ENCODE data around the gene HES2. TPM values are rescaled to one million over a fixed set of nuclear protein-coding genes. Genes with fewer than 3 reads are reported as not detected.
A peak's percentile ranks its signal among the peaks of the same experiment; 100 is the strongest.
"Not testable (repeated sequence)": the region's sequence is repeated elsewhere in the genome, so short reads cannot be mapped to it uniquely, and the experiment has no call there.

HES2 gene
- polyA plus RNA-seq, 6 donors from 2014 or later = not detected

DNA sequence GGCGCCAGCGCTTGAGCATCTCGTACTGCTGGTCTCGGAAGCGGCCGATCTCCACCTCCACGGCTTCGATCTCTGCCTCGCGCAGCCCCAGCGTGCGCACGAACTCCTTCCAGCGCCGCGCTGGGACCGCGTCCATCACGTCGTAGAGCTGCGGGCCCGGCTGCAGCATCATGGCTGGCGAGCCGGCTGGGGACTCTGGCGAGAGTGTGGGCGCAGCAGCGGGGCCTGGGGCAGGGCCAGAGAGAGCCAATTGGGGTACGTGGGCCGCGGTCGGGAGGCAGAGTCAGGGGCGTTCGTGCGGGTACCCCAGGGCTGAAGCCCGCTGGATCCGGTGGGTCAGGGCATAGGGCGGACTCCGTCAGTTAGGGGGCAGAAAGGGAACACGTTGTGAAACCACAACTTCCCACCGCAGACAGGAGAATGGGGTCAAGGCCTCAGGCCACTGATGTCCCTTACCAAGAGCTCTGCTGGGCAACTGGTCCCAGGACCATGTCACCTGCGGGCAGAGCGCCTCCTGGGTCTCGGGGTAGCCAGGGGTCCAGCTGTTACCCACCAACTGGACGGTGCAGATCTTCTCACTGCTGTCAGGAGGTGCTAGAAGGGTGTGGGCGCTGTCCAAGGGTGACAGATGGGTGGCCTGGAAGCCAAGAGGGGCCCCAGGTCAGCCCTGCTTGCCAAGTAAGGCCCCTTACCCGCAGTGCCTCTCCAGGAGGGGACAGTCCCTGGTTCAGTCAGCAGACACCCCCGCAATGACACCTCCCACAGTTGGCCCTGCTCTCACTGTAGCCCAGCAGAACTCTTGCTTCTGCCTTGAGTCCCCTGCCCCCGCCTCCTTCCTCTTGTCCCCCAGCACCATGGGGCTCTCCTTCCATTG, 42.1 kb upstream of the HES2 start:
- ATAC-seq (ENCODE audit: low read depth in 2 of 2) (no peak), DNase-seq (no peak)
- Mint-ChIP-seq H3K27me3 (peaks cover 32 to 65% (median 60%) of the 10 kb centered on the region in 3 donors), H3K9me3 (peaks cover 0 to 1% (median 0%) of the 10 kb centered on the region in 7 donors), H3K36me3 (no peaks in the 10 kb centered on the region), H3K4me3 (peak overlapping the region in 2 of 8 donors; percentile 72 to 75), H3K4me1 (peaks cover 11 to 22% (median 13%) of the 10 kb centered on the region in 3 donors), H3K27ac (no peak overlapping the region)

DNA sequence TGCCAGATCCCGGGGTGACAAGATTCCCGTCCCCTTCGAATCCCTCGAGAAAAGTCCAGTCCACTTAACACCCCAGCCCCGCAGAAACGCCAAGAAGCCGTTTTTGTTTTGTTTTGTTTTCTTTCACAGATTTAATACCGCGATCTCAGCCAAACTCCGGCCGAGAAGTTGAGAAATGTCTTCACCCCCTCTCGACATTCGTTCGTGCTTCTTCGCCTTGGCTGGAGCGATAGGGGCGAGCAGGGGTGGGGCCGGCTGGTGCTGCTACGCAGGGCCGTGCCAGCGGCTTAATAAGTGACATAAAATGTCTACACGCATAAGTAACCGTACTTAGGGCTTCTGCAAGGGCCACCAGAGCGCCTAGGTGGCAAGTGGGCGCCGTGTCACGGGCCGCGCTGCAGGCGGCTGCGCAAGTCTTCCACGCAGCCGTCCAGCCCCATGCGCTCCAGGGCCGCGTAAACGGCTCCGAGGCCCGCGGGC, 41.4 kb upstream of the HES2 start:
- peaks cover 11 to 25% (median 13%) of the 10 kb centered on the region in 3 donors for H3K4me1 Mint-ChIP-seq
- DNase-seq (no peak), ATAC-seq (ENCODE audit: low read depth in 2 of 2) (no peak)
- H3K36me3 Mint-ChIP-seq = no peaks in the 10 kb centered on the region
- H3K27me3 Mint-ChIP-seq = peaks cover 37 to 69% (median 65%) of the 10 kb centered on the region in 3 donors
- peak overlapping the region in 1 of 6 donors; percentile 49 for H3K27ac Mint-ChIP-seq
- H3K9me3 Mint-ChIP-seq = peaks cover 0 to 1% (median 0%) of the 10 kb centered on the region in 7 donors
- H3K4me3 Mint-ChIP-seq = peak overlapping the region in 4 of 8 donors; percentile 5 to 72 (median 66)

DNA sequence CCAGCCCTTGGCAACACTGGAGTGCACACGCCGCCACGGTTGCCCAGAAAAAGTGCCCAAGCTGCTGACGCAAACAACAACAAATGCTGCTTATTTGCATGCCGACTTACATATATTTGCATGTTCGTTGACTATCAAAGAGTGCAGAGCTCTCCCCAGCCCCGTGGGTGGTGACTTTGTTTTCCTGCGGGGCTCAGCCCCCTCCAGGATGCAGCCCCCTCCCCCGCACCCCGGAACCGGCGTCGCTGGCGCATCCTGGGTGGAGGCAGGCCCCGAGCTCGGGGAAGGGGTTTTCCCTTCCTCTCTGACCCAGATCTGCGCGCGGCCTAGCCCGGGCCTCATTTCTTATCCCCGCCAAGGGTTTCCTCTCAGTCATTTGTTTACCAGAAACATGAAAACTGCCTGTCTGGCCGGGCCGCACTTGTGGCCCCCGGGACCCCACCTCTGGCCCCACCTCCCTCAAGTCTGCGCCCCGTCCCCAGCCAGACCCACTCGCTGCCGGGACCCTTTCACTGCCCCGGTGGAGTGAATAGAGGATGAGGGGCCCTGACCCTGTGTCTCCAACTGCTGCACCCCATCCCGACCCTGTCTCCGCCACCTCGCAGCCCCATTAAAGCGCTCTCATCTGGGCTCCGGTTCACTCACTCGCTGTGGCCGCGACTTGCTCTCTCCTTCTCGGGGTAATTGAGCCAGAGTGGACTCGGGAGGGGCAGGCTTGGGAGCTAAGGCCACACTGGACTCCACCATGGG, 40.8 kb upstream of the HES2 start:
- peaks cover 0 to 1% (median 0%) of the 10 kb centered on the region in 7 donors for H3K9me3 Mint-ChIP-seq
- peaks cover 11 to 22% (median 13%) of the 10 kb centered on the region in 3 donors for H3K4me1 Mint-ChIP-seq
- peak overlapping the region in 2 of 6 donors; percentile 49 for H3K27ac Mint-ChIP-seq
- H3K4me3 Mint-ChIP-seq = peak overlapping the region in 6 of 8 donors; percentile 61 to 74 (median 69)
- ATAC-seq (ENCODE audit: low read depth in 2 of 2) = peak; percentile 71 to 79
- no peaks in the 10 kb centered on the region for H3K36me3 Mint-ChIP-seq
- peaks cover 37 to 70% (median 65%) of the 10 kb centered on the region in 3 donors for H3K27me3 Mint-ChIP-seq
- peak; percentile 17 for DNase-seq

DNA sequence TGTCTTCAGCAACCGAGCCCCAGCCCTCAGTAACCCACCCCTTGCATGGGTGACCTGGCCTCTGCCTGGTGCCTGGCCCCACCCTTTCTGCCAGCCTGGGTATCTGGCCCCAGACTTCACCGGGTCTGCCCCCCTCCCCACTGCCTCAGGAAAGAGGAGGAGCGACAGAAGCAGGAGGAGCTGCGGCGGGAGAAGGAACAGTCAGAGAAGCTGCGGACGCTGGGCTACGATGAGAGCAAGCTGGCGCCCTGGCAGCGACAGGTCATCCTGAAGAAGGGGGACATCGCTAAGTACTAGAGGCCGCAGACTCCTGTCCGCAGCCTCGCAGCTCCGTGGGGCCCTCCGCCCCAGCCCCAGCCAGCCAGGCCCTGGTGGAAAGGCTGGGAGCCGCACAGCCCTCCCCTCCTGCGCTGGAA, 40.1 kb upstream of the HES2 start:
- H3K27me3 Mint-ChIP-seq = peaks cover 37 to 66% (median 60%) of the 10 kb centered on the region in 3 donors
- H3K4me3 Mint-ChIP-seq = peak overlapping the region in 3 of 8 donors; percentile 70 to 74 (median 72)
- peak in 1 of 2 donors; percentile 7 for ATAC-seq (ENCODE audit: low read depth in 2 of 2)
- no peak for DNase-seq
- H3K9me3 Mint-ChIP-seq = peaks cover 0 to 1% (median 0%) of the 10 kb centered on the region in 7 donors
- H3K36me3 Mint-ChIP-seq = no peaks in the 10 kb centered on the region
- H3K4me1 Mint-ChIP-seq = peaks cover 11 to 19% (median 13%) of the 10 kb centered on the region in 3 donors
- H3K27ac Mint-ChIP-seq = peak overlapping the region in 2 of 6 donors; percentile 49 to 84

DNA sequence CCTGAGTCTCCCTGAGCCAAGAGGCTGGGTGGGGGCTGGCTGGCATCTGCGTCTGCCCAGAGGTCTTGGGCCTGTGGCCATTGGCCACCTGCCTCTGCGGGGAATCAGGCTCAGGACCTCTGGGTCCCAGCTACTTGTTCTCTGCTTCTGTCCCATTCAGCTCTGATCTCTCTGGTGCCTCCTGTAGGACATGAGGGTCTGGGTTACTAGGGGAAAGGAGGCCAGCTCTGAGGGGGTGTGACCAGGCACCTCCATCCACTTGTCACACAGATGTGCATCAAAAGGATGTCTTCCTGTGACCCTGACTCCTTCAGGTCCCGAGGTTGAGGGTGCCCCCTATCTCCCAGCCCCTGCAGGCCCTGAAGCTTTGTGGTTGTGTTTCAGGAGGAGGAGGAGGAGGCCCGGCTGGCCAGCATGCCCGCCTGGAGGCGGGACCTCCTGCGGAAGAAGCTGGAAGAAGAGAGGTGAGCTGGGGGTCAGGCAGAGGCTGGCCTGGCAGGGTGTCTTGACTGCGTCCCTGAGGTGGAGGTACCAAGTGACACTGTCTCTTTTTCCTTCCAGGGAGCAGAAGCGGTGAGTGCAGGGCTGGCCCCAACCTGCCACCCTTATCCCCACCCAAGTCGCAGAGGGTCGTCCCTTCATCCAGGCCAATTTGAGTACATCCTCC, 37.2 kb upstream of the HES2 start:
- no peak overlapping the region for H3K27ac Mint-ChIP-seq
- H3K36me3 Mint-ChIP-seq = peaks cover 0 to 8% of the 10 kb centered on the region in 2 donors
- H3K27me3 Mint-ChIP-seq = peaks cover 24 to 65% (median 49%) of the 10 kb centered on the region in 3 donors
- ATAC-seq (ENCODE audit: low read depth in 2 of 2) (no peak), DNase-seq (no peak)
- H3K4me1 Mint-ChIP-seq = peaks cover 12 to 23% (median 13%) of the 10 kb centered on the region in 3 donors
- H3K9me3 Mint-ChIP-seq = no peaks in the 10 kb centered on the region
- no peak overlapping the region for H3K4me3 Mint-ChIP-seq

DNA sequence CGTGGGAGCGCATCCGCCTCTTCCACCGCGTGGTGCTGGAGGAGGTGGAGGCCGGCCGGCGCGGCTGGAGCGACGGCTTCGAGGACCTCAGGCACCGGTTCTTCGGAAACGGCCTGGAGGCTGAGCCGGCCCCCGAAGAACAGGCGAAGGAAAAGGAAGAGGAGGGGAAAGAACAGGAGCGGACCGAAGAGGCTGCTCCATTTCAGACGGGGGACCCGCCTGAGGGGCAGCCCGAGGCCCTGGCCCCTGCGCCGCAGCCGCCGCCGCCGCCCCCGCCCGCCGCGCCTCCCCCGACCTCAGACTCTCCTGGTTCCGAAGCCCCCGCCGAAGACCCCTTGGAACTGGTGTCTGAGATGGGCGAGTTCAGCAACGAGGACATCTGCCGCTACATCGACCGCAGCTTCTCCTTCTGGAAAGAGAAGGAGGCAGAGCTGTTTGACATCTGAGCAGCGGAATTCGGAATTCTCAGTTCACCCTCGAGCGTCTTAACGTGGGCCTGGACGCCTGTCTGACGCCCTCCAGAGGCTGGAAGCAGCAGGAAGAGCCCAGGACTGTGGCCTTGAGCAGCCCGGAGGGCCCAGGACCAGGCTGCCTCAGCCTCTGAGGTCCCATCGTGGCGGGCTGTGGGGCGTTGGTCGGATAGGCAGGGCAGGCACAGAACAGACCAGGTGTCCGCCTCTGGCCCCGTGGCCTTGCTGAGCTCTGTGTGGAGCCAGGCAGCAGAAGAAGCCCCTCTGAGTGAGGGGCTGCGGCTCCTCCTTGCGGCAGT, 36.2 kb upstream of the HES2 start:
- not testable (repeated sequence) for H3K9me3 Mint-ChIP-seq; H3K27ac Mint-ChIP-seq; DNase-seq; H3K36me3 Mint-ChIP-seq; ATAC-seq (ENCODE audit: low read depth in 2 of 2)
- peaks cover 12 to 23% (median 13%) of the 10 kb centered on the region in 3 donors for H3K4me1 Mint-ChIP-seq
- H3K27me3 Mint-ChIP-seq = peaks cover 25 to 67% (median 49%) of the 10 kb centered on the region in 3 donors
- H3K4me3 Mint-ChIP-seq = peak overlapping the region in 1 of 8 donors; percentile 59

DNA sequence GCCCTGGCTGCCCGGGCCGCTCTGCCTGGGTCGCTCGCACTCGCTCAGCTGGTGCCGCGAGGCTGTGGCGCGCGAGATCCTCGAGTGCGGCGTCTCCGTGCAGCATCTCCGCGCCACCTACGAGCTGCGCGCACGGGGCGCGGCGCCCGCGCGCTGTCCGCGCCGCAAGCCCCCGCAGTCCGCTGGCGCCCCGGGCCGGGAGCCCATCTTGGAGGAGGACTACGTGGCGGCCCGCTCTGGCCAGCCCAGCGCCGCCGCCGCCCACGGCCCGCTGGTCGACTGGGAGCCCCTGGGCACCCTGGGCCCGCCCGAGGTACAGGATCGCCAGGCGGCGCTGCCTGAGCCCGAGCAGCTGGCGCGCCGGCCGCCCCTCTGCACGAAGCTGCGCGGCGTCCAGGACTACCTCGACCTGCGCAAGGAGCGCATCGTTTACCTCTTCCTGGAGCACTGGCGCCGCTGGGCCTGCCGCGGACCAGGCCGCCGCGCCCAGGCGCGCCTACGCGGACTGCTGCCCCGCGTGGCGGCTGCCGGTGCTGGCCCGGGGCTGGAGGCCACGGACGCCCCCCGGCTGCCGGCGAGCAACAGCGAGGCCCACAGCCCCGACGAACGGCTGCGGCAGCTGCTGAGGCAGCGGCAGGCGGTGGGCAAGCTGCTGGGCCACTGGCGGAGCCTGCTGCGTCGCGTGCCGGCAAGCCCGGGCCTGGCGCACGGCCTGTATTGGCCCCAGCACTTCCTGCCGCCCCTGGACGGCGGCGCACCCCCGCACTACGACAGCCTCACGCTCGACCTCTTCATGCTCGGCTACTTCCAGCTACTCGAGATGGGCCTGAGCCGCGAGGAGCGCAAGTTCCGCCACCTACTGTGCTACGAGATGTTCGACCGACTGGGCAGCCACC, 35.4 kb upstream of the HES2 start:
- Mint-ChIP-seq H3K9me3 (no peaks in the 10 kb centered on the region), H3K4me3 (peak overlapping the region in 1 of 8 donors; percentile 42), H3K27ac (no peak overlapping the region), H3K36me3 (peaks cover 0 to 8% of the 10 kb centered on the region in 2 donors), H3K27me3 (peaks cover 30 to 67% (median 51%) of the 10 kb centered on the region in 3 donors), H3K4me1 (peaks cover 4 to 14% (median 6%) of the 10 kb centered on the region in 3 donors)
- DNase-seq (no peak), ATAC-seq (ENCODE audit: low read depth in 2 of 2) (no peak)

DNA sequence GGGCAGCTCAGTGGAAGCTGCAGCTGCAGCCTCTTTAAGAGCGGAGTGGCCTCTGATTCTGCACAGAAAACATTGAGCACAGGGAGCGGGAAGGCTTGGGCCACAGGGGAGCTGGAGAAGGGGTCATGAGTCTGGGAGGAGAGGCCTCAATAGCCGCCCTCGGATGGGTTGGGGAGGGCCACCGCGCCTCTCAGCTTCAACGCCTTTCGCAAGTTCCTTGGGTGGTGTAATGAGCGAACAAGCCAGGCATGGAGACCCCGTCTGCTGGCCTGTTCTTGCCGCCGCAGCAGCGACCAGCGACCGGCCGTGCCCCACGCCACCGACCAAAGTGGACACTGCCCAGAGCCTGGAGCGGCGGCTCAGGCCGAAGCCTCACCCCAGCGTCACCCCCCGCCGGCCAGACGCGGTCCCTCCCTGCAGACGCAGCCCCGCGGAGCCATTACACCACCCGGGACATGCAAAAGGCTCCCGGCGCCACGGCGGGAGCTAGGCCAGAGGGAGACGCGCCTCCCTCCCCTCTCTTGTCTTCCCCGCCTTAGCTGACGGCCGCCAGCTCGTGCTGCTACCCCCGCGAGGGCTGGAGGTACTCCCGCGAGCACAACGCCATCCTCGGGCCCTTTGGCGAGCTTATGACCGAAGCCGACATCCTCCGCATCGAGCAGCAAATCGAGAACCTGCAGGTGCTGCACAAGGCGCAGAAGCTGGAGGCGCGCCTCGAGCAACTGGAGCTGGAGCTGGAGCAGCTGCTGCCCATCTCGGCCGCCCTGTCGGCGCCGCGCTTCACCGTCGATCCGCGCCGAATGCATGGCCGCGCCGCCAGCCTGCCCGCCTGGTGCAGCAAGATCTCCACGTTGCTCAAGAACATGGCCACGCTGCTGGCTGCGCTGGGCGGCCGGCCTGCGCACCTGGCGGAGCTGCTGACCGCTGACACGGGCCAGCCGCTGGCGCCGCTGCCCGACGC, 34.5 kb upstream of the HES2 start:
- DNase-seq; H3K36me3 Mint-ChIP-seq; ATAC-seq (ENCODE audit: low read depth in 2 of 2); H3K9me3 Mint-ChIP-seq: not testable (repeated sequence)
- Mint-ChIP-seq H3K27me3 (peaks cover 32 to 70% (median 53%) of the 10 kb centered on the region in 3 donors), H3K4me3 (peak overlapping the region in 1 of 8 donors; percentile 15), H3K4me1 (peaks cover 8 to 15% (median 8%) of the 10 kb centered on the region in 3 donors), H3K27ac (peak overlapping the region in 1 of 6 donors; percentile 70)

DNA sequence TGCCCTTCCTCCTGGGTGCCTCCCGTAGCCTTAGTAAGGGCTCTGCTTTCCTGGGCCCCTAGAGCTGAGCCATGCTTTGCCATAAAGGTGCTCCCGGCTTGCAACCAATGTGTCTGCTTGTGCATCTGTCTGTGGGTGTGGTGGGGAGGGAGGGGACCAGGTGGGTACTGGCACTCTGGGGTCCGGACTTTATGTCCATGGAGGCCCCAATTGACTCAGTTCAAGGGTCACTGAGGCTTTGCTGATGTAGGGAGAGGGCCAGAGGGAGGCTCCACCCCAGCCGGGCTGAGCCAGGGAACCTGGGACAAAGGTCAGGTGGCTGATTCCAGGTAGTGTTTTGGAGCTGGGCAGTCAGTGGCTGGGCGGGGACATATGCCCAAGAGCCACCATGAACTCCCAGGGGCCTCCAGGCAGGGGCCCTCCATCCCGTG, 31.2 kb upstream of the HES2 start:
- peaks cover 0 to 8% of the 10 kb centered on the region in 2 donors for H3K36me3 Mint-ChIP-seq
- peaks cover 11 to 23% (median 15%) of the 10 kb centered on the region in 3 donors for H3K4me1 Mint-ChIP-seq
- DNase-seq (no peak), ATAC-seq (ENCODE audit: low read depth in 2 of 2) (no peak)
- peaks cover 26 to 76% (median 45%) of the 10 kb centered on the region in 3 donors for H3K27me3 Mint-ChIP-seq
- H3K9me3 Mint-ChIP-seq = no peaks in the 10 kb centered on the region
- no peak overlapping the region for H3K4me3 Mint-ChIP-seq
- H3K27ac Mint-ChIP-seq = no peak overlapping the region

DNA sequence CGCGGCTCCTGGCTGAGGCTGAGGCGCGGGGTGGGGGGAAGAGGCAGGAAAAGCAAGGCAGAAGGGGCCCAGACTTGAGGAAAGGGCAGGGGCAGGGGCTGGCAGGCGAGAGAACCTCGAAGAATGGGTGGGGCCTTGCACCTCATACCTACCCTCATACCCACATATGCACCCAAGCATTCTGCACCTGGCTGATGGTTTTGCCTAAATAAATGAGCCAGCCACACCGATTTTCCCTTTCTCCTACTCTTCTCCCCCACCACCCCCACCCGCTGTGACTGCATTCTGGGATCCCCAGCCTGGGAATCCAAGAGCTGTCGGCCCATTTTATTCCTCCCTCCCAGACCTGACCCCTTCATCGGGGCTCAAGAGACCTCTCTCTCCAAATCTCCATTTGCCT, 30.8 kb upstream of the HES2 start:
- H3K36me3 Mint-ChIP-seq; DNase-seq; H3K4me3 Mint-ChIP-seq; H3K9me3 Mint-ChIP-seq; H3K27ac Mint-ChIP-seq; ATAC-seq (ENCODE audit: low read depth in 2 of 2): not testable (repeated sequence)
- peaks cover 26 to 77% (median 50%) of the 10 kb centered on the region in 3 donors for H3K27me3 Mint-ChIP-seq
- H3K4me1 Mint-ChIP-seq = peaks cover 11 to 23% (median 15%) of the 10 kb centered on the region in 3 donors
